Kidney glomerular epithelial cell (primary cell): ENCODE measurements around the gene NR5A2.

Experiments
- DNase-seq: peaks from one replicate; lab custom pipeline; 2025; lab: John Stamatoyannopoulos, UW

Gene NR5A2

DNA sequence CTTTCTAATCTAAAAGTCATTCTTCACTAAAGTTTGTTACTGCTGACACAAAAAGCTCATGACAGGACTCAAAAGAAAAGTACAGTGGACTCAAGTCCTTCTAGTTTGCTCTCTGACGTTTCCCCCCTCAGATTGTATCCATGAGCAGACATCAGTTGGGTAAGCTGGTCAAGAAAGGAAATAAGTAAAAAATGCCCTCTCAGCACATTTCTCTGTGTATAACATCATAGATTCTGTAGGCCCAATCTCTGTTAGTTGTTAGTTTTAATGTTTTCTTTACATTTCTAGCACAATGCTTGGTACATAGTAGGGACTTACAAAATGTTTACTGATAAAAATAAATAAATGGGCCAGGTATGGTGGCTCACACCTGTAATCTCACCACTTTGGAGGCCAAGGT lies 96.8 kb downstream of the NR5A2 start:
- no peak for DNase-seq

DNA sequence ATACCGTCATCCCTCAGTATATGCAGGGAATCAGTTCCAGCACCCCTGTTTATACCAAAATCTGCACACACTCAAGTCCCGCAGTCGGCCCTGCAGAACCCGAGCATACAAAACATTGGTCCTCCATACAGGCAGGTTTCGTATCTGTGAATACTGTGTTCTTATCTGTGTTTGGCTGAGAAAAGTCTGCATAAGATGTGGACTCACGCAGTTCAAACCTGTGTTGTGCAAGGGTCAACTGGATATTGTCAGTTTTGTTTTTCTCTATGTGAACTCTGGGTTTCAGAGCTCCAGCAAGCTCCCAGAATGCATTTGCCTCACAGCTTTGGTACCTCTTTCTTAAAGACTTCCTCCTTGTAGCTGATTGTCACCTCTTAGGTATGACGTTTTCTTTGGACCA lies 100.6 kb downstream of the NR5A2 start:
- no peak for DNase-seq

DNA sequence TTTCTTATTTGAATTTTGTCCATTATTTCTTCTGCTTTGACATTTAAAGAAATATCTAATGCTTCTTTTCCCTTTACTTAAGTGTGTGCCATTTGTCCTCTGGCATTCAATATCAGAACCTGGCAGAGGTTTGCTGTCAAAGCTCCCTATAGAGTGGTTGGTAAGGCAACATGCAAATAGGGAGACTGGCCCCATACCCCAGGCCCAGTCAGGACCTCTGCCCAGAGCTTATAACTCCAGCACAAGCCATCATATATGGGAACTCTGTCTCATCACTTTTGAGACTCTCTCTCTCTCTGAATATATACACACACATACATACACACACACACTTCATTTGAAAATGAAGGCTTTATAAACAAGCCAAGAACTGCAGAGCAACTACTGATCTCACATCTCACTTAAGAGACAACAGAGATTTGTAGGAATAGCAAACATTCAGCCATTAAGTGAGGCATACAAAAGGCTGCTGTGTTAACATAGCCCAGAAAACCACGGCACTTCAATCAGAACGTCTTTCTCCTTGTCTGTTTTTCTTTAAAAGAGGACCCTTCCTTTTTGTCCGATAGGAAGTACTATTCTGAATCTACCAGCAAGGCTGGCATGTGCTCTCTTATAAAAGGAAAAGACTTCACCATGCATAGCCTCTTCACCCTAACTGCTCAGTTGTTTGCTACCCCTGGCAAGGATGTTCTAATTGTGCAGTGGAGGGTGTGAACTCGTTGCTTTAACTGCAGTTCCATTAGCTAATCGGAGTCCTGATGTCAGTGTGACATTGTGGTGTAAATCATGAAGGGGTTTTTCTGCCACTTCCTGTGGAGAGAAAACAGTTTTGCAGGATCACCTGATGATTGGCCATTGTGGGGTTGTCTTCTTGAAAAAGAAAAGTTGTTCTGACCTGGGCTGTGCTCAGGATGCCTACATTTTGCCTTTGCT lies 101.7 kb downstream of the NR5A2 start:
- no peak for DNase-seq

DNA sequence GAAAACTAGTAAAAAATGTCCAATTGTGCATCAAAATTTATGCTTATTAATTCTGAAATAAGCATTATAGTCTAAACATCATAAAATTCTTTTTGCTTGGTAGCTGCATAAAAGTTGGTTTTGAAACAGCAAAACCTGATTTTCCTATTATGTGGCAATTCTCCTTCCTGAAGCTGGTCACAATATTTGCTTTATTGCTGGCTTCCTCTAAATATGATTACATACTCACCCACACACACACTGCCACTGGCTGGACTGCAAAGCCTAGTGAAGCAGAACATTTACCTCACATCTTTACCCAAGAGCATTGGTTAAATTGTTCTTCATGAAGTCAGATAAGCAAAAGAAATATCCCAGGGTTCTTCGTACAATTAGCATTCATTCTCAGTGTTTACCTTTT lies 103.0 kb downstream of the NR5A2 start:
- DNase-seq, result no peak

DNA sequence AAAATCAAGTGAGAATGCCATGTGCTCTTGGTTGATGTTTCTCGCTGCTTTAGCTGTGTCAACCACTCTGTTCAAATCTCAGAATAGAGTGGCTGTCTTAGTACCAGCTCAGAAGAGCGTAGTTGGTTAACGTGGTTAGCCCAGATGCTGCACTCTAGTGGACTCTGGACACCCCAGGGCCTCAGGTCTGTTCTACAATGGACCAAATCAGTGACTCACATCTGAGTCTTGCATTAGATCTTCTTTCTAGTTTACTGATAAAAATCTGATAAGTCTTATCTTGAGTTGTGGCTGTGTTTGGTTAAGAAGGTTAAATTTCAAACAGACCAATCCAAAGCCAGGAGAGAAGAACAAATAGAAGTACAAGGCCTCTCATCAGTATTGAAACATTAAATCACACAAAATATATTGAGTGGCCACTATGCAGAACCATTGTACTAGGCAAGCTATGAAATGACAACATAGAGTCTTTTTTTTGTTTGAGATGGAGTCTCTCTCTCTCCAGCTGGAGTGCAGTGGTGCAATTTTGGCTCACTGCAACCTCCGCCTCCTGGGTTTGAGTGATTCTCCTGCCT lies 104.1 kb downstream of the NR5A2 start:
- DNase-seq, result no peak

DNA sequence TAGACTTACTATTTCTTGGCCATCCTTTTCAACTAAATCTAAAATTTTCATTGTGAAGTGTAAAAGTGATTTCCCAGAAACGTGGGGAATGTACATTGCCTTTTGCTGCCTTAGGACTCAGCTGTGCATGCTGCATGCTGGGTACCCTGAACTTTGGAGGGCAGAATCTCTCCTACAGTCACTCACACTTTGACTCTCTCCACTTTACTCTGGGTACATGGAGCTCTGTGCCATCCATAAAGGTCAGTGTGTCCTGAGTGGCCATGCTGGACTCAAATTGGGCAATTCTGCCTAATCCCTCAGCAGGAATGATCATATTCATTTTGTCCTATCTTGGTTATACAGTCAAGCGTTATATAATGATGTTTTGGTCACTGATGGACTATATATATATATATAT lies 105.6 kb downstream of the NR5A2 start:
- DNase-seq, result no peak

DNA sequence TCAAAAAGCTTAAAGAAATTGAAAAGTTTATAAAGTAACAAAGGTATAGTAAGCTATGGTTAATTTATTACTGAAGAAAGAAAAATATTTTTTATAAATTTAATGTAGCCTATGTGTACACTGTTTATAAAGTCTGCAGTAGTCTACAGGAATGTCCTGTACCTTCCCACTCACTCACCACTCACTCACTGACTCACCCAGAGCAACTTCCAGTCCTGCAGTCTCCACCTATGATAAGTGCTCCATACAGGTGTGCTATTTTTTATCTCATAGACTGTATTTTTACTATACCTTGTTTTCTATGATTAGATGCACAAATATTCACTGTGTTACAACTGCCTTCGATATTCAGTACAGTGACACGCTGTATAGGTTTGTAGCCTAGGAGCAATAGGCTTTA lies 106.6 kb downstream of the NR5A2 start:
- peak; percentile 7 for DNase-seq

DNA sequence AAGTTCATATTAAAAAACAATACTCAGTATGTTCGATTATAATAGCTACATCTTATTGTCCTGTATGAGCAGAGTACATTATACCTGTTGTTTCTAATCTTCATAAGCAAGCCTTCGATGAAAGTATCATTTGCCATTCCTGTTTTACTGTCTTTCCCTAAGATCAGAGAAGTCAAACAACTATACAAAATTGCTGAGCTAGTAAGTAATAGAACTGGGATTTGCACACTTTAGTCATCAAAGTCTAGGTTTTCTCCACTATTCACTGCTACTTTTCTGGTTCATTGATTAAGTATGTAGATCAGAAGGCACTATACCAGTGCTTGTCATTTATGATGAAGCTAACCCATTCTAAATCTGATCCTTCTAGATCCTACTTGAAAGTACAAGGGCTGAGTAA lies 108.9 kb downstream of the NR5A2 start:
- no peak for DNase-seq

DNA sequence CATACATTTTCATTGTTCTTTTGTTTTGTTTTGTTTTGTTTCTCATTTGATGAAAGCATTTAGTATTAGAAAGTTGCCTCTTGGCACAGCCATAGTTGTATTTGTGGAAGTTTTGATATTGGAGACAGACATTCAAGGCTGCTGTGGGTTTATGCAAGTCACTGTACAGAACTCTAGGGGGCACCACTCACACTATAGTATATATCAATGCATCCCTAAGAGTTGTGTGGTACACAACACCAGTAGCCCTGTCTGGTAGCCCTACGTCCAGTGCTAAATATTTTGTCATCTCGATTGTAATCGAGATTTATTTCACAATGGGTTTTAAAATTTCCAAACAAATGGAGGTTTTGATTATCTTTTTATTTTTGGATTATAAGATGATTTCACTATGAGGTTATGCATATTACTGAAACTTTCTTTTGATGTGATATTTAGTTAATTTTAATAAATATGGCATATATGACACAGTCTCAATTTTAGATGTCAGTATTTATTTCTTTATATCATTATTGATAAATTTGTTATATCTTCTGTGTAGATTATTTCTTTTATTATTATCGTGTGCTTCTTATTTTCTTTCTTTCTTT lies 112.2 kb downstream of the NR5A2 start:
- DNase-seq, result peak; percentile 68

DNA sequence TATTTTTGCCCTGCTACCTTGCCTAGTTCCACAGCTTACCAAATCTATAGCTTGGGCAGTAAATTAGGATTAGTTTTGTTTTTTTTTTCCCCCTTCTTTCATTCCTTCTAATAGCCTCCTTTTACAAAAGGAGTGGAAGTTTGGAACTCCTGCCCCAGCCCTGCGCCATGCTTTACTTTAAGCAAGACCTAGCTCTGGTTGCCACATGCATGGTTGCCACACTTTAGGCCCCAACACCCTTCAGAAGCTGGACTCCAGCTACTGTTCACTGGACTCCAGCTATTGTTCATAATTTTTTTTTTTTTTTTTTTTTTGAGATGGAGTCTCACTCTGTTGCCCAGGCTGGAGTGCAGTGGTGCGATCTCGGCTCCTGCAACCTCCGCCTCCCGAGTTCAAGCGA lies 115.8 kb downstream of the NR5A2 start:
- DNase-seq, result no peak

DNA sequence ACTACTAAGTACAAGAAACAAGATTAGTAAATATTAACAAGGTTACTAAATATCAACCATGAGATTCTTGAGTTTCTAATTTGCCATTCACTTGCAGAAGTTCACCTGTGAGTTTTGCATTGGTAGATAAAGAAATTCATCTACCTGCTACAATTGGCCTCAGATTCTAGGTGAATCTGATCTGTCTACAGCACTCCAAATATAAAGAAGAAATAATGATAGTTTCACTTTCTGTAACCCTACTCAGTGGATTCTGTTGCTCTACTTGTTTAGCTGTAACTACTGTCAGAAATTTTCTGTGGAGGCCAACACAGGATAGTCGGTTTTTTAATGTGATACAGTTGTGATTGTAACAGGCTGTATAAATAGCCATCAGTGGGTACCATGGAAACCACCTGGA lies 118.6 kb downstream of the NR5A2 start:
- no peak for DNase-seq

DNA sequence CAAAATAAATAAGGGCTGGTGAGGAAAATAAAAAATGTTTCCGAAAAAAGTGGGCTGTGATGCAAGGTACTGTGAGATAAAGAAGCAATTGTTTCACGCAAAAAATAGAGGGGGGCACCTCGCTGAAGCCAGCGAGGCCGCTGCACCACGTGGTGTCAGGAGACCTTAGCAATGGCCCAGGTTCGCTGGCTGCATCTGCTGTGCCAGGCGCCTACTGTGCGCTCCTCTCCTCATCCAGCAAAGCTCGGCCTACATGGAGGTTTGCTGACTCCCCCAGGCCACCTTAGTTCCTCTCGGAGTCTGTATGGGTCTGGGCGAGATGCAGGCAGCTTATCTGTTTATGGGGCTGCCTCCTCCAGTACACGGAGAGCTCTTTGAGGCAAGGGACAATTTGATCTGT lies 119.6 kb downstream of the NR5A2 start:
- no peak for DNase-seq

DNA sequence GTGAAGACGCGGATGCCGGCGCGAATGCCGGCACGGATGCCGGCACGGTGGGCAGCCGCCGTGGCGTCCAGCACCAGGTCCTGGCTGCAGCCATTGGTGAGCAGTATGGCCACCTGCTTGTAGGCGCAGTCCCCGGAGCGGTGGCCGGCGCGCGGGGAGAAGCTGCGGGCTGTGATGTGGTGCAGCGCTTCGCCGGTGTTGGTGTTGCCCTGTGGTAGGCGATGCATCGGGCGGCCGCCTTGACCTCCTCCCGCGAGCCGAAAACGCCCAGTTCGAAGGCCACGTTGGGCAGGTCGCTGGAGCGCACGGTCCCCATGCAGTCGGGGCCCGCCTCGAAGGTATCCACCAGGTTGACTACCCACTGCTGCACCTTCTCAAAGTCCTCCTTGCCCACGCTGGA lies 120.2 kb downstream of the NR5A2 start:
- DNase-seq, result no peak

DNA sequence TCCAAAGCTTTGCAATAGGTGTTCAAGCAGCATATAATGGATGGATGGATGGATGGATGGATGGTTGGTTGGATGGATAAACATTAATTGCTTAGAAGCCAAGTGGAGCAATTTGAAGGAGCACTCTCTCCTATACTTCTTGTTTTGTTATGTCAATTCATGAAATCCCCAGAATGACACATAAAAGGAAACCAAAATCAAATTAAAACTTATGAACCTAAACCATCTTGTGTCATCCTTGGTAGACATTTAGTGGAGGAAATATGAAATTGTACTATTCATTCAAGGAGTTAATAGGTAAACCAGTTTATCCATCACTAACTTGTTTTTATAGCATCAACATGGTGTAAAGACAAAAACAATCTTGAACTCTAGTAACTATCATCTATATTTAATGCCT lies 122.5 kb downstream of the NR5A2 start:
- no peak for DNase-seq

DNA sequence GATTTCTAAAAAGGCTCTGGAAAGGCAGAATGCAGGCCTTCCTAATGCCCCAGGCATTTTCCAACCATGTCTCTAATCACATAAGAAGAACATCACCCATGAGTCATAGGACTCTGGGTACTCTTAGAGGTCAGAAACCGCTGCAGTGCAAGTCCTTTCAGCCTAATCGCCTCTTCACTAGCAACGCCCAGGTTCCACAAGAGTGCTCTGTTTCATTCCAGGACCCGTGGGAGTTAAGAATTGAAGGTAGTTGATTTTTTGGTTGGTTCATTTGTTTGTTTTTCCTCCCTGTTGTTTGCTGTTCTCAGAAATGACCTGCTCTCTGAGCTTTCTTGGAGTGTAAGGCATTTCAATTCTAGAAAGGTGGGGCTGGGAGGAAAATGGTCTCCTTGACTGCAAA lies 123.2 kb downstream of the NR5A2 start:
- DNase-seq, result peak; percentile 91

DNA sequence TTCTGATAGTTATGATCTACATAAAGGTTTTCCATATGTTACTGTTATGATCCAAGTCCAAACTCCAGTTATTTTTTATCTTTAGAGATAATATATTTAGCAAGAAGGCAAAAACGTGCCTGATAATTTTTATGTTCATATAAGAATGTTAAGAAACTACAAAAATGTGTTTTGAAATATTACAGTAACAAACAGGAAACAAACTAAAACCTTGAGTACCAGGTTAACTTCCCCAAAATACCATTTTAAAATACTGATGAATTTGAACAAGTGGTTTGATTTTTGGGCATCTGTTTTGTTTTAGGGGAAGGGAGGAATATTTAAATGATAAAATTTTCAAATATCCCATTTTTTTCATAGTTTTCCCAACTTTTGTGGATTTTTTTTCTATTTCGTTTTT lies 124.8 kb downstream of the NR5A2 start:
- DNase-seq, result no peak

DNA sequence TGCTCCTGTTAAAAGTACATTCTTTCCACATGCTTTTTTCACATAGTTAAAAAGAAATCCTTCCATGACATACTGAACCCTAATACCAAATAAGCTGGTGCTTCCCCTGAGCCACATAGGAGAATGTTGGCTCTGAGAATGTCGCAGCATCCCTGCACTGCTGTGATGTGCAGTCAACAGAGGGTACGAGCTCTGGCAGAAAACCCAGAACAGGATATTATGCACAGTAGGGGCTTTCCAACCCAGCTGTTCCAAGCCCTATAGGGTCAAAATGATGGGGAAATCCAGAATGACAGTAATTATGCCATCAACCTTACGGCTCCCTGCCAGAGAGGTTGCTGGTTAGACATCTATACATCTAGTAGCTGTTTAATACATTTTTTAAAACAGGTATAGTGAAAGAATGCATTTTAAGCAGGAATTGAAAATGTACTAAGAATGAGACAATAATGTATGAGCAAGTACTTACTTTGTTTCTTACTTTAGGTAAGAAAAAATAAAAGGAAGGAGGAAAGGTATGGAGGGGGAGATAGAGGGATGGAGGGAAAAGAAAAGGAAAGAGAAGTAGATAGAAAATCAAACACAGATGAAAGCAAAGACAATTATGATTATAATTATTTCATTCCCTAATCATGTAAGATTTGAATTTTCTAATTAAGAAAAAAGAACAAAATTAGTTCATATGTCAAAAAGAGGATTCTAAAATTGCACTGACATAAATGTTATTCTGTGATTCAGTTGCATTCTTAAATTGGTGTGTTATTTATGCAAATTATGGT lies 126.0 kb downstream of the NR5A2 start:
- no peak for DNase-seq

DNA sequence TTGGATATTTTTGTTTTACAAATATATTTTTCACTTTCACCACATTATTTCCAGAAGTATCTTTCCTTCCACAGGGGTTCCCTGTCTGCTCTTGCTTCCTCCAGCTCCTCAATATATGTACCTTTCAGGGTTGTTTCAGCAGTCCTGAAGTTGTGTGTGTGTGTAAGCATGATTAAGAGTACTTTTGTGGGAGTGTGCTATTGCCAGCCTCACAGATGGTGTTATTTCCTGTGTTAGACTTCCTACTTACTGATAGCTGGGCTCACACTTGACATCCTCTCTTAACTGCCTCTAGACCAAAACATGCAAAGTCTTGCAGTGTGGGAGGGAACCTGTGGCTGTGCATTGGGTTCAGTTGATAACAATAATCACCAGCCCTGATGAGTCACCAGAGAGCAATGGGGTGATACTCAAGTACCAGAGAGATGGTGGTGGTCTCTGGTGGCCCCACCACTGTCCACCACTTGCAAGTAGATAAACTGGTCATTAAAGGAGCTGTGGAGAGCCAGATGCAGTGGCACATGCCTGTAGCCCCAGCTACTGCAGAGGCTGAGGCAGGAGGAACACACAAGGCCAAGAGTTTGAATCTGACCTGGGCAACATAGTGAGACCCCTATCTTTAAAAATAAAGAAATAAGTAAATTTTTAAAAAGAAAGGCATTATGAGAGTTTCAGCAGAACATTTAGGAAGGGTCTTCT lies 126.7 kb downstream of the NR5A2 start:
- peak; percentile 16 for DNase-seq

DNA sequence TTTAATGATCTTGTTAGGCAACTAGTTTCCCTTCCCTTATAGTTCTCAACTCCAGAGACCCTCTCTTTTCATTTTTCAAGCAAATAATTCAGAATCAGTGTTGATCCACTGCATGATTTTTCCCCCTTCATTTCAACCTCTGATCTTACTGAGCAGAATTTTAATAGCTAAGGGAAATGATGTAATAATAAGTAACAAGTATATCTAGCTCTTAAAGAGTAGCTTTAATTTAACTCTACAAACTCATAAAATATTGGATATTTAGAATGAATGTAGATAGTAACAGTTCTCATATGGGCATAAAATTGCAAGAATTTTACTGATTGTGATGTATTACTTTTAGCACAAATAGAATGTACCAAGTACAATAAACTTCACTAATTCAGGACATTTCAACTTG lies 130.2 kb downstream of the NR5A2 start:
- no peak for DNase-seq

DNA sequence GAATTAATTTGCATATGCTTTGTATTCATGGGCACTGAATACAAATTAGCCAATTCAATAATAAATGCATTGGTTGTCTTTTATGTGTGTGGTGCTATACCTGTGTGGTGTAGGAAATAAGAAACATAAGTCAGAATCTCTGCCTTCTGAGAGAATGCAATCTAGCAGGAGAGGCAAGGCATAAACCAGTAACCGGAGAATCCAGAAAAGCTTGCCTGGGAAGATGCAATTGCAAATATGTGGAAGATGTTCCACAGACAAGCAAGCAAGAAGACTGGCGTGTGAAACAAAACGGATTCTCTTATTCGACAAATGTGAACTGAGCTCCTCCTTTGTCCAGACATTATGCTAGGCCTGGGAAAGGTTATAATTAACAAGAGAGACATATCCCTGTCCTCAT lies 134.3 kb downstream of the NR5A2 start:
- DNase-seq, result no peak

DNA sequence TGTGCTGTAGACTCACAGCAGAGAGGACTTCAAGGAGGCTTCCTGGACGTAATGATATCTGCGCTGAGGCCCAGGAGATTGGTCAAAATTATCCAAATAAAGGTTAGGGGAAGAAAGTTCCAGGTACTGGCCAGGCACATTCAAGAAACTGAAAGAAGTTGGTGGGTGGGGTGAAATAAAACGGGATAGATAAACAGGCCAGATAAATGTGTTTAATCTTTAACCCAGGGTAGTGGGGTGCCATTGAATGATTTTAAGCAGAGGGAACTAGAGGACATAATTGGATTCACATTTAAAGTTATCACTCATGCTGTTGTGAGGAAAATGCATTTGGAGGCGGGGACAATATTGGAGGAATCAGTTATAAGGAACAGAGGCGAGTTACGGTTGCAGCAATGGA lies 134.7 kb downstream of the NR5A2 start:
- no peak for DNase-seq

DNA sequence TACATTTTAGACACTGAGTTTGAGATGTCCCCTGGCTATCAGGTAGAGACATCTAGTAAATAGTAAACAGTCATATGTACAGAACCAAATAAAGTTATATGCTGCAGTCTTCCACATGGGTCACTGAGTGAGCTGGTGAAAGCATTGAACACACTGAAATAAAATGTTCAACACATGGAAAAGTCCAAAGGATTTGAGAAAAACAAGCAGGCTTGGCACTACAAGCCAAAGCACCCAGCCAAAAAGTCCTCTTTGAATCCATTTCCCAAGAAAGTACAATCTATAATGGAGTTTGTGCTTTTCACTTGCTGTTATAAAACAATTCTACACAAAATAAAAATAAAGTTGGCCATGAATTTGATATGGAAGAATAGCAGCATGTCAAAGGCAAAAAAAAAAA lies 135.4 kb downstream of the NR5A2 start:
- no peak for DNase-seq
